CD4-positive, alpha-beta T cell treated with Interleukin-12 subunit alpha and Interleukin-12 subunit beta, for 1 hour (primary cell): ENCODE measurements around the gene SLC47A1.
"Not testable (repeated sequence)": the region's sequence is repeated elsewhere in the genome, so short reads cannot be mapped to it uniquely, and the experiment has no call there.

Source experiments
- DNase-seq: peaks from one replicate; pipeline ENCODE4 v3.0.0-alpha.2; 2020

SLC47A1 gene

GRCh38 chr17:19523690-19524089, 10.0 kb upstream of the SLC47A1 start:
- no peak for DNase-seq

GRCh38 chr17:19526950-19527349, 6.7 kb upstream of the SLC47A1 start:
- DNase-seq: not testable (repeated sequence)

GRCh38 chr17:19531780-19532501, 1.7 kb upstream of the SLC47A1 start:
- no peak for DNase-seq

- DNase-seq: no peak
Measured at GRCh38 chr17:19533036-19533717, 477 bp upstream of the SLC47A1 start.

GRCh38 chr17:19534562-19535149, 1.0 kb downstream of the SLC47A1 start:
- DNase-seq: no peak

GRCh38 chr17:19537111-19537510, 3.5 kb downstream of the SLC47A1 start:
- no peak for DNase-seq

GRCh38 chr17:19538095-19539039, 4.7 kb downstream of the SLC47A1 start:
- no peak for DNase-seq

- no peak for DNase-seq
Measured at GRCh38 chr17:19539040-19539399, 5.4 kb downstream of the SLC47A1 start.

GRCh38 chr17:19539841-19540311, 6.2 kb downstream of the SLC47A1 start:
- DNase-seq: no peak

GRCh38 chr17:19540706-19541370, 7.2 kb downstream of the SLC47A1 start:
- no peak for DNase-seq

GRCh38 chr17:19541445-19541844, 7.8 kb downstream of the SLC47A1 start:
- no peak for DNase-seq

- no peak for DNase-seq
Measured at GRCh38 chr17:19542247-19542646, 8.6 kb downstream of the SLC47A1 start.

GRCh38 chr17:19544366-19544765, 10.7 kb downstream of the SLC47A1 start:
- DNase-seq: no peak

GRCh38 chr17:19546289-19547065, 12.8 kb downstream of the SLC47A1 start:
- peak; percentile 10 for DNase-seq

- no peak for DNase-seq
Measured at GRCh38 chr17:19549746-19550623, 16.3 kb downstream of the SLC47A1 start.

GRCh38 chr17:19551165-19551564, 17.5 kb downstream of the SLC47A1 start:
- no peak for DNase-seq

- DNase-seq: no peak
Measured at GRCh38 chr17:19551591-19552148, 18.0 kb downstream of the SLC47A1 start.

- DNase-seq: no peak
Measured at GRCh38 chr17:19553036-19553435, 19.4 kb downstream of the SLC47A1 start.

GRCh38 chr17:19554393-19554792, 20.7 kb downstream of the SLC47A1 start:
- DNase-seq: no peak

GRCh38 chr17:19555746-19556145, 22.1 kb downstream of the SLC47A1 start:
- DNase-seq: no peak
